GM19468 (cell line): Measurements from ENCODE around the gene CIB1.
A peak's percentile ranks its signal among the peaks of the same experiment; 100 is the strongest.
"Not testable (repeated sequence)": the region's sequence is repeated elsewhere in the genome, so short reads cannot be mapped to it uniquely, and the experiment has no call there.

Experiments
- ATAC-seq: cut with Tn5 transposase; IDR thresholded peaks from one replicate; pipeline ENCODE4 v1.9.1; 2021; ENCODE audit warnings: mild to moderate bottlenecking, moderate library complexity, moderate number of reproducible peaks; ENCODE audit not compliant: unreplicated experiment; ENCODE audit errors: extremely low read depth

The CIB1 gene

DNA sequence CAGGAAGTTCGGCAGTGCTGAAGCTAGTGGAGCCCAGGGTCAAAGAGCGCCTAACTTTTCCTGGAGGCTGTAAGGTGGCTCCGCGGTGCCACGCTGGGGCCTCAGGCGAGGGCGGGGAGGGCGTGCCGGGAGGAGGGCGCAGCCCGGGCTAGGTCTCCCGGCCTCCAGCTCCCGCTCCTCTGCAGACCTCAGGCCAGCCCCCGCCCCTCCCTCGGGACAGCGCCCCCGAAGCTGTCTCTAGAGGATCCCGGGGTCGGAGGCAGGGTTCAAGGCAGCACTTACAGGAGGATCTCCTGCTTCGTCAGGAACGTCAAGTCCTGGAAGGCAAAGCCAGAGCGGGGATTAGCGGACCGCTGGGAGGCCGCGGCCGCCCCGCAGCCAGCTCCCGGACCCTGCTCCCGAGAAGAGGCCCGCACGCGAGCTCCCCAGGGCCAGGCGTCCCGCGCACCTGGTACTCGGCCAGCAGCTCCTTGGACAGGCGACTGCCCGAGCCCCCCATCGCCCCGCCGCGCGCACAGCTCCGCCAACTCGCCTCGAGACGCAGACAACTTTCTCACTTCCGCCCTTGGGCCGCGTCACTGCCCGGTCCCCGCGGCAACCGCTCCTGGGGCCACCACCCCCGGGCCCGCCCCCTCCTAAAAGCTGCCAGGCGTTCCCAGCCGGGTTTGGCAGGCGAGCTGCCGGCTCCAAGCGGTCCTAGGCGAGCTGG, at the start of gene CIB1:
Gene CIB1 (minus strand): TSS at position 555 of the 709 bp plus-strand sequence. CDS start 56 bp downstream, at position 499.
- ATAC-seq, result peak; percentile 65

DNA sequence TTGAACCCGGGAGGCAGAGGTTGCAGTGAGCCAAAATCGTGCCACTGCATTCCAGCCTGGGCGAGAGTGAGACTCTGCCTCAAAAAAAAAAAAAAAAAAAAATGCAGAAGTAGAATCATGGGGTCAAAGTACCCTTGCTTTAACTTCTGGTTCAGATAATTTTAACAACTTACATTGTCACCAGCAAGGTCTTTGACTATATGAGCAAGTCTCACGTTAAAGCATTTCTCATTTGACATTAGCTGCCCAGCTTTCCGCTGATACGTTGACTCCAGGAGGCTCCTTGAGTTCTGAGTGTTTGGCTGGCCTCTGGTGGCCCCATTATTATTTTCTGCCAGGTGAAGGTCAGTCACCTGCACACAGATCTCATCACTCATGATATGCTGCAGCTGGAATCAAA, 47.9 kb upstream of the CIB1 start:
- ATAC-seq, result not testable (repeated sequence)

DNA sequence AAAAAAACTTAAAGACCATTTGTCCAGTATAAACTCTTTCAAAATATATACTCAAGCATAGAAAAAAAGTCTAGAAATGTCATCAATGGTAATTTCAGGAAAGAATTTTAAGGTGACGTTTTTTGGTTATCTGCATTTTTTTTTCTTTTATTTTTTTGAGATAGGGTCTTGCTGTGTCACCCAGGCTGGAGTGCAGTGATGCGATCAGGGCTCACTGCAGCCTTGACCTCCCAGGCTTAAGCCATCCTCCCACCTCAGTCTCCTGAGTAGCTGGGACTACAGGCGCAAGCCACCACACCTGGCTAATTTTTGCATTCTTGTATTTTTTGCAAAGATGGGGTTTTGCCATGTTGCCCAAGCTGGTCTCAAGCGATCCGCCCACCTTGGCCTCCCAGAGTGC, 47.0 kb upstream of the CIB1 start:
- ATAC-seq, result not testable (repeated sequence)

DNA sequence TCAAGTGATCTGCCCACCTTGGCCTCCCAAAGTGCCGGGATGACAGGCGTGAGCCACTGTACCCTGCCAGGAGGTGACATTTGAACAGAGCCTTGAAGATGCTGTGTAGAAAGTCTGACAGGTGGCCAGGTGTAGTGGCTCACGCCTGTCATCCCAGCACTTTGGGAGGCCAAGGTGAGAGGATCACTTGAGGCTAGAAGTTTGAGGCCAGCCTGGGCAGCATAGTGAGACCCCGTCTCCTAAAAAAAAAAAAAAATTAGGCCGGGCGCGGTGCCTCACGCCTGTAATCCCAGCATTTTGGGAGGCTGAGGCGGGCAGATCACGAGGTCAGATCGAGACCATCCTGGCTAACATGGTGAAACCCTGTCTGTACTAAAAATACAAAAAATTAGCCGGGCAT, 44.7 kb upstream of the CIB1 start:
- not testable (repeated sequence) for ATAC-seq

DNA sequence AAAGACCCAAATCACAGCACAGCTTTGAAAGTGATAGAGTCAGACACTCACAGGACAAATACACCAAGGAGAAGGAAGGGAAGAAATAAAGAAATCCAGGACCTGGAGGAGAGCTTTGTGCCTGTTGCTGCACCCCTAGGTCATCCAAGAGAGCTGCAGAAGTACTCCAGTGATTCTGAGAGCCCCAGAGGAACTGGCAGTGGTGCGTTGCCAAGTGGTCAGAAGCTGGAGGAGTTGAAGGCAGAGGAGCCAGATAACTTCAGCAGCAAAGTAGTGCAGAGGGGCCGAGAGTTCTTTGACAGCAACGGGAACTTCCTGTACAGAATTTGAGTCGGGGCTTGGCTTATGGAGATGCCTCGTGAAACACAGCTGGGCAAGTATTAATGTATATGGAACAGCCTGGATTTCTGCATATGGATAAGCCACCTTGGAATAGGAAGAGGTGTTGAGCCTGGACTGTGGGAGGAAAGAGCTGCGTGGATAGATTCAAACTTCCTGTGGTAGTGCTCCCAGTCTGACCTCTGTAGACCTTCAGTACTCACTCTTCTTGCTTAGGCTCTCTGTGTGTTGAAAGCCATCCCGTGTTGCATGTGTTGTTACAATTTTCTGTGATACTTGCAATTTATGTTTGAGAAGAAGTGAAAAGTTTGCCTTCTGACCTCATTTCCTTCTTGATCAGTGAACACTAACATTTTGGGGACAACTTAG, 37.9 kb upstream of the CIB1 start:
- ATAC-seq, result no peak

DNA sequence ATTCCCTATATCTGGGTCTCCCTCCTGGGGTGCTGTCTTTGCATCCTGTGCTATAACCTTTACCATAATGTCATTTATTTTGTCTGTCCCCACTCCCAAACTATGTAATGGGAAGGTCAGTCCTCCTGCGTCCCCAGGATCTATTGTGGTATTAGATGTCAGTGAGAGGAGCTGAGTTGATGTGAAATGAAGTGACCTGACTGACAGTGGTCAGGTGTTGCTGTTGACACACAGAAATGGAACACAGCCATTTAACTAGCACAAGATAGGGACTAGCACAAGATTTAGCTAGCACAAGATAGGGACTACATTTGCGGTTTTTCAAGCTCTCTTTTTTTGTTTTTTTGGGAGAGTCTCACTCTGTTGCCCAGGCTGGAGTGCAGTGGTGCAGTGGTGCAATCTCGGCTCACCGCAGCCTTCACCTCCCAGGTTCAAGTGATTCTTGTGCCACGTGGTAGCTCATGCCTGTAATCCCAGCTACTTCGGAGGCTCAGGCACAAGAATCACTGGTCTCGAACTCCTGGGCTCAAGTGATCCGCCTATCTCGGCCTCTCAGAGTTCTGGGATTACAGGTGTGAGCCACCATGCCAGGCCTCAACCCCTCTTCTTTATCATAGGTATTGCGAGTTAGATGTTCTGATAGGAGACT, 36.9 kb upstream of the CIB1 start:
- no peak for ATAC-seq

DNA sequence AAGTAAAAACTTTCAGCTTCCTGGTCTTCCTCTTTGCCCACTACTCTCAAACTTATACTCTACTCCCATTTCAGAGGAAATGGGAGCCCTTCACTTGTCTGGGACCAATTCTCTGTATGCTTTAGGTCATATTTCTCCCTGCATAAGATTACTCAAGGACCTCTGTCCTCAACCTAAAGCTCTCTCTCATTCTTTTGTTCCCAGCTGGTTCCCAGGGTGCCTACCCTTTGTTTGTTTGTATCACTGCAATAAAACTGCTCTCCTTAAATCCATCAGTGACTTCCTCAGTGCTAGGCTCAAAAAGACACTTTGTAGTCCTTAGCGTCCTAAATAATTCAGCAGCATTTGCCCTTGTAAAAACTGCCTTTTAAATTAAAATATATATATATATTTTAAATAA, 34.7 kb upstream of the CIB1 start:
- ATAC-seq, result no peak

DNA sequence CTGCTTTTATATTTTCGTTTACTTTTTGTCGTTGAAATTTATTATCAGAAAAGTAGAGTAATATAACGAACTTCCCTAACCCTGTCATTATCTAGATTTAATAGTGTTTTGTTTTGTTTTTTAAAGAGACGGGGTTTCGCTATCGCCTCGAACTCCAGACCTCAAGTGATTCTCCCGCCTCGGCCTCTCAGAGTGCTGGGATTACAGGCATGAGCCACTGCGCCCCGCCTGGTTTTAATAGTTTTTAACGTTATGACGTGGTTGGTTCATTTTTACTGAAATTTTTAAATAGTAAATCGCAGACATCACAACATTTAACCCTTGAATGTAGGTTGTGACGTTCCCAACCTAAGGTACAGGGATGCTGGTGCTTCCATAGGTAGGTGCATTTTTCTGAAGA, 32.7 kb upstream of the CIB1 start:
- ATAC-seq, result no peak

DNA sequence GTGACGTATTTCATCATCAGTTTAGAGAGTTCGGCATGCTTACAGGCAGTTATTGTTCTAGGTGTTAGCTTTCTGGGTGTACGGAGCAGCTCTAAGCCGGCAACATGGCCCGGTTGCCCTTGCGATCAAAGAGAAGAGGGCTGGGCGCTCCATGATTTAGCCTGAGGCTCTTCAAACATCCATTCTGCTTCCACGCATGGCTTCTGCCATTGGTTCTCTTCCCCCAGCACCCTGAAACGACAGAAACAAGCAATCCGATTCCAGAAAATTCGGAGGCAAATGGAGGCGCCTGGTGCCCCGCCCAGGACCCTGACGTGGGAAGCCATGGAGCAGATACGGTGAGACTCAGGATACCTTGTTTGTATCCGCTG, 32.3 kb upstream of the CIB1 start:
- no peak for ATAC-seq

DNA sequence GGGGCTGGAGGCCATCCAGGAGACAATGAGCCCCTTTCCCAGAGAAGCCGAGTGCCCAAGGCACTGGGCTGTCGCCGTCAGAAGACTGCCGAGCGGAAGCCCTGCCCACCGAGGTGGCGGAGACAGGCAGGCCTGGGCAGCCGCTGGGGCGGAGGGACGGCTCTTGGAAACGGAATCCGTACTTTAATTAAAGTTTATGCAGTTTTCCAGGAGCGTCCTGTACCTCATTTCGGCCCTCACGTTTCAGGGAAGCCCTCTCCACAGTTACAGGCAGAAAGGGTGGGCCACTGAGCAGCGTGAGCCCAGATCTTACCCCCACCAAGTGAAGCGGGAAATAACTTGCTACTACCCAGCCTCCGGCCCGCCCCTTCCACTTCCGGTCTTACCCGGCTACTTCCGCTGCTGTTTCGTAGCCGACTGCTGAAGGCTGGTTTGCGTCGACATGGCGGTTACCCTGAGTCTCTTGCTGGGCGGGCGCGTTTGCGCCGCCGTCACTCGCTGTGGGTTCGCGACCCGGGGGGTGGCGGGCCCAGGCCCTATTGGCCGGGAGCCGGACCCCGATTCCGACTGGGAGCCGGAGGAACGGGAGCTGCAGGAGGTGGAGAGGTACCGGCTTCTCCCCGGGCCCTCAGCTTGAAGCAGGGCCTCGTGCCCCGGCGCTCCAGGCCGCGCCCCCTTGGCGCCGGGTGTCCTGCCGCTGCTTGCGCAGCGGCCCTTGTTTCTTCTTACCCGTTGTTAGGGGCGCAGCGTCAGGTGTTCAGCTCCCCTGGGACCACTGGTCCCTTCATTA, 31.7 kb upstream of the CIB1 start, which contains the start of gene NGRN:
Gene NGRN (plus strand): TSS at position 402 of the 790 bp plus-strand sequence. CDS start 41 bp downstream, at position 443.
- ATAC-seq, result peak; percentile 67

DNA sequence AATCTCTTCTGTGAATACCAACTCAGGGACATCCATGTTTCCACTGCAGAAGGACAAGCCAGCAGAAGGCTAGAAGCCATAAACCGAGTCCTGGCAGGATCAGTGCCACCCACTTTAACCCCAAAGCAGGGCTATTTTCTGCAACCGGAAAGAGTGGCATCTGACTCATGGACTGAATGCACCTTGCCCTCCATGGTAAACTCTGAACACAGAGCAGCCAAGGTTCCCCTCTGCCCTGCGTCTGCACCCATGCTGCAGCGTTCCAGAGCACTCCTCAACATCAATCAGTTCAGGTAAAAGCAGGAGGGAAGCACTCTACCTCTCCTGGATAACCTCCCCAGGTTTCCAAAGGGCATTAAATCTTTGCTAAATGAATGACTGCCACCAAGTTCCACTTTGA, 30.9 kb upstream of the CIB1 start:
- ATAC-seq, result no peak

DNA sequence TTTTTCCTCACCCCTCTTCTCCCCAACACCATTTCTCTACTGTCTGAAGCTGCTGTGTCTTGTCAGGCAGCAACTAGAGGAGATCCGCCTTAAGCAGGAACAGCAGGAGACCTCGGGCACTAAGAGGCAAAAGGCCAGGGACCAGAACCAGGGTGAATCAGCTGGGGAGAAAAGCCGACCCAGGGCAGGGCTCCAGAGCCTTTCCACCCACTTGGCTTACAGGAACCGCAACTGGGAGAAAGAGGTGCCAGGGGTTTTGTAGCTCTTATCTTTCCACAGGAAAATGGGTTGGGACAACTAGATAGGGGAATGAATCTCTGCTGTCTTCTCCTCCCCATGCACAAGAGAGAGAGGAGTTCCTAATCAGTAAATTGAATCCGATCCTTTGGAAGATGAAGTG, 28.7 kb upstream of the CIB1 start:
- no peak for ATAC-seq

DNA sequence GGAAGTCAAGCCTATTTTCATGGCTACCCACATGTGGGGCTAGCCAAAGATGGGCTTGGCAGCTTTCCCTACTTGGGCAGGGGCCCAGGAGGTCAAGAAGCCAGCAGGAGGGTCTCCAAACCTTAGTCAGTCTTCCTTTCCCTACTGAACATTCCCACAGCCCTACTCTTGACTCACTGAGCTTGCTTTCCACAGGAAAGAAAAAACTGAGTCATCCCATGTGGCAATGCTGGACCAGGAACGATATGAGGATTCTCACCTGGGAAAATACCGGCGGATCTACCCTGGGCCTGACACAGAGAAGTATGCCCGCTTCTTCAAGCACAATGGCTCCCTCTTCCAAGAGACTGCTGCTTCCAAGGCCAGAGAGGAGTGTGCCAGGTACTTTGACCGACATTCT, 28.1 kb upstream of the CIB1 start:
- no peak for ATAC-seq

DNA sequence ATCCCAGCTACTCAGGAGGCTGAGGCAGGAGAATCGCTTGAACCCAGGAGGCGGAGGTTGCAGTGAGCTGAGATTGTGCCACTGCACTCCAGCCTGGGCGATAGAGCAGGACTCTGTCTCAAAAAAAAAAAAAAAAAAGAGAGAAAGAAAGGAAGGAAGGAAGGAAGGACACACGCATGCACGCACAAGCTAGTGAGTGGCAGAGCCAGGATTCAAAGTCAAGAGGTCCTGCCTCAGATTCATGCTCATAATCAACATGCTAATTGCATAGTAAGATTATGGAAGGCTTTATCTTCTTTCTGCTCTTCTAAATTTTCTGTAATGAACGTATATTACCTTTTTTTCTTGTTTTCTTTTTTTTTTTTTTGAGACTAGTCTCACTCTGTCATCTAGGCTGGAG, 27.0 kb upstream of the CIB1 start:
- ATAC-seq, result not testable (repeated sequence)

DNA sequence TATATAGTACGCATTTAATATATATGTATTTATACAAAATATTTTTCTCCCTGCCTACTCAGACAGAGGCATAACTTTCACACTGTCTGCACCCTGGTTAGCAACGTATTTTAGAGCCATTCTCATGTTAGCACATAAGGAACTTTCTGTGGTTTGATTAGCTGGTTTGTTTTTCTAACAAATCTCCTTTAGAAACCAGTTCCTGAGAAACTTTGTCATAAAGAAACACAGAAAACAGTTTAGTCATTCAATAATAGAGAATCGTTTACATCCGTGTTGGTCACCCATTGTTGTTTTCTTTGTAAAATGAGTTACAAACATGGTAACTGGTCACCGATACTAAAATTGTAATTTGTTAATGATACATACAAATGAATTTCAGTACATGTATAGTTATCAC, 25.8 kb upstream of the CIB1 start:
- peak; percentile 60 for ATAC-seq

DNA sequence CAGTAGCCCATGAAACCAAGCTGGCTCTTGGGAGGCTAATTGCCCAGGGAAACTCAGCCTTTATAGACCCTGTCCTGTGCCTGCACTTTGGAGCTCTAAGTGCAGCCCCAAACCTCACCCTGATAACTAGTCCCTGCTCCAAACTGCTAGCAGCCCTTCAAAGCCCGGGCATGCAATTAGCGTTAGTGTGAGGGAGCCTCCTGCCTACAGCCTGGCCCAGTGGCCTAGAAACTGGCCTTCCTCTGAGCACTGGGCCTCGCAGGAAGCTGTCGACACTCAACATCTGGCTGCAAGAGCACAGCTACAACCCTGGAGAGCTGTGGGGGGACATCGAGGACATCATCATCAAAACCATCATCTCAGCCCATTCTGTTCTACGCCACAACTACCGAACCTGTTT, 24.0 kb upstream of the CIB1 start:
- ATAC-seq, result no peak

DNA sequence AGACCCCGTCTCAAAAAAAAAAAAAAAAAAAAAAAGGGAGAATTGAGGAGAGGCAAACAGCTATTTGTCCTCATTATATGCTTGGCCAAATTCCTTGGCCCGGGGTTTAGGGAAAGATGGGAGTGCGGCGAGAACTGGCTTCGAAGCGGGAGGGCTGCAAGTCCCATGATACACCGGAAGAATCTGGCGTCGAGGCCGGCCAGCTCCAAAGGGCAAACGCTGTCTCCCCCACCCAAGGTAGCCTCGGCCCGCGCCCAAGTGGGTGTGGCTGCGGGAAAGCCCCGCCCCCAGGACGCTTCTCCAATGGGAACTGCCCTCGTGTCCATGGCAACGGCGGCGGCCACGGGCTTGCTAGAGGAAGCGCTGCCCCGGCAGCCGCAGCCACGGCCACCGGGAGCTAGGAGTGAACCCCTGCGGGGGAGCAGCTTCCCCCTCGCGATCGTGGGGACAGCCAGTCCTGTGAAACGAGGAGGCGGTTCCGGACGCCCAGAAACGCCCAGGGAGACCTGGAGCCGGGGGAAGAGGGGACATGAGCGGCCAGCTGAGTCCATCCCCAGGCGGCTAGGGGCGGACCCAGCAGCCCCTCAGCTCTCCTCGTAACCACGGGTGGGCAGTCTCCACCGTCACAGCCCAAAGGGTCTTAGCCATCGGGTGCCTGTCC, 15.6 kb upstream of the CIB1 start, which contains the start of gene TTLL13:
Gene TTLL13 (plus strand): TSS at position 354 of the 661 bp plus-strand sequence. CDS start 1,075 bp downstream, outside the sequence.
- no peak for ATAC-seq

DNA sequence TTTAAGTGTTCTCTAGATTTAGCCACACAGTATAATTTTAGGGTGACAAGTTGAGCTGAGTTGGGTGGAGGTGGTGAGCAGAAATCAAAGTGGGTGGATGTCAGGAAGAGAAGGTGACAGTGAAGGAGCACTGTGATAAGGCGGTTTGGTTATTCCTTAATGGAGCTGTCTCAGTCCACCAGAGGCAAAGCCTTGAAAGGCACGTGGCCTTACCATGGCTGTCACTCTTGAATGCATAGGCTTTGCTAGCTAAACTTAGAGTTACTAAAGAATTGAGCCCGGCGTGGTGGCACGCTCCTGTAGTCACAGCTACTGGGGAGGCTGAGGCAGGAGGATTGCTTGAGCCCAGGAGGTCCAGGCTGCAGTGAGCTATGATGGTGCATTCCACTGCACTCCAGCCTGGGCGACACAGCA, 15.1 kb upstream of the CIB1 start:
- ATAC-seq, result no peak

DNA sequence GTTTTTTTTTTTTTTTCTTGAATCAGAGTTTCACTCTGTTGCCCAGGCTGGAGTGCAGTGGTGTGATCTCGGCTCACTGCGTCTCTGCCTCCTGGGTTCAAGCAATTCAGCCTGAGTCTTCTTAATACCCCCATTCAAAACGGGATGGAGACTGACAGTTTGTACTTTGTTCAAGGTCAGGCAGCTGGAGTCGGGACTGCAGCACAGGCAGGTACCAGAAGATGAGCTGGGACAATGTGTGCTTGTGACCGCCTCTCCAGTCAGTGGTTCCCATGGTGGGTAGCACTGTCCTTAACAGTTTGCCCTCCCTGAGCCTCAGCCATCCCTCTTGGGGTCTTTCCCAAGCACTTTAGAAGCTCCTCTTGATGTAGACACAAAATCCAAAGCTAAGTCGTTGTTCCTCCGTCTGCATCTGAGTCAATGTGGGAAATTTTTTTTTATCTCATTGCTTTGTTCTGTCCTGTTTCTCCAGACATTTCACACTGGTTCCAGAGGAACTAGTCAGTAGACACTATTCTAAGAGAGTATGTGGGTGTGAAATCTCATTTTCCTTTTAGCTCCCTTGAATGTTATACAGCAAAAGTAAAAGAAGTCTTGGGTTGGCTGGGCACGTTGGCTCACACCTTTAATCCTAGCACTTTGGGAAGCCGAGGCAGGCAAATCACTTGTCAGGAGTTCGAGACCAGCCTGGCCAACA, 10.3 kb upstream of the CIB1 start:
- no peak for ATAC-seq
